B cell (primary cell): ENCODE data around the gene INHBE. TPM values are rescaled to one million over a fixed set of nuclear protein-coding genes. Genes with fewer than 3 reads are reported as not detected.

Experiments
- ATAC-seq: fragments of 200-7000 bp; cut with Tn5 transposase; one replicate; pipeline ENCODE4 v1.10.0; 2021; ENCODE audit warnings: low read depth, mild to moderate bottlenecking, moderate number of reproducible peaks, moderate library complexity
- CTCF ChIA-PET: fragments of 350-600 bp; sonication (Branson Sonifier 250); formaldehyde crosslinking; loops from one replicate; lab custom pipeline; 2021; ENCODE audit warnings: antibody characterized with exemption, inconsistent platforms; lab: Charles Lee
- POLR2A ChIA-PET: fragments of 350-600 bp; sonication (Branson Sonifier 250); formaldehyde crosslinking; loops from one replicate; lab custom pipeline; 2021; ENCODE audit warnings: antibody characterized with exemption; lab: Charles Lee
- DNase-seq: peaks from one replicate; pipeline ENCODE4 v3.0.0; 2013
- H2AFZ ChIP-seq: 2 replicates; pipeline ENCODE4 v1.6.1; 2012; ENCODE audit warnings: mild to moderate bottlenecking, low read depth, low read length; ENCODE audit not compliant: insufficient read depth, poor library complexity, severe bottlenecking
- H3K27ac ChIP-seq, 2 donors: 1 replicate in 1 of 2; 2 replicates in 1 of 2; pipeline ENCODE4 v1.5.1; 2012 to 2013; ENCODE audit warnings: low read length in 2 of 2, mild to moderate bottlenecking in 2 of 2, moderate library complexity in 1 of 2
- H3K27me3 ChIP-seq, 4 experiments: fragments of 200-600 bp in 1 of 4; sonication (generic) in 1 of 4; replicated peaks in 1 of 4; 1 replicate in 2 of 4; 2 replicates in 2 of 4; pipeline versions ENCODE4 v1.6.1 to v1.7.0; 2013 to 2016; ENCODE audit warnings: low read length in 3 of 4, mild to moderate bottlenecking in 2 of 4, mixed read lengths in 1 of 4, moderate library complexity in 1 of 4; ENCODE audit not compliant: insufficient read depth in 4 of 4, control insufficient read depth in 3 of 4; ENCODE audit errors: control extremely low read depth in 1 of 4
- H3K36me3 ChIP-seq, 2 experiments: replicated peaks in 1 of 2; 1 replicate in 1 of 2; 2 replicates in 1 of 2; pipeline versions ENCODE4 v1.6.1 to v1.7.1; 2013; ENCODE audit warnings: low read length in 1 of 2; ENCODE audit not compliant: insufficient read depth in 2 of 2, control insufficient read depth in 1 of 2; ENCODE audit errors: control extremely low read depth in 1 of 2, extremely low read depth in 1 of 2
- H3K4me1 ChIP-seq, 2 donors: fragments of 200-600 bp in 1 of 2; sonication (generic) in 1 of 2; 1 replicate in 1 of 2; 2 replicates in 1 of 2; pipeline versions ENCODE4 v1.5.1 to v1.6.1; 2013 to 2017; ENCODE audit warnings: low read length in 2 of 2; ENCODE audit not compliant: control insufficient read depth in 2 of 2, insufficient read depth in 2 of 2
- H3K4me2 ChIP-seq: replicated peaks from 2 replicates; pipeline ENCODE3; 2012; ENCODE audit warnings: mild to moderate bottlenecking, low read depth, low read length; ENCODE audit not compliant: poor library complexity, severe bottlenecking
- H3K4me3 ChIP-seq, 5 experiments: fragments of 200-600 bp in 1 of 5; sonication (generic) in 1 of 5; 1 replicate in 3 of 5; 2 replicates in 2 of 5; pipeline versions ENCODE4 v1.5.1 to v1.7.0; 2011 to 2016; ENCODE audit warnings: low read length in 4 of 5, mild to moderate bottlenecking in 4 of 5, low read depth in 2 of 5, control low read depth in 1 of 5, moderate library complexity in 1 of 5; ENCODE audit not compliant: insufficient read depth in 1 of 5; ENCODE audit errors: control extremely low read depth in 1 of 5, extremely low read depth in 1 of 5
- H3K79me2 ChIP-seq: fragments of 200-600 bp; sonication (generic); one replicate; pipeline ENCODE4 v1.6.0; 2016; ENCODE audit warnings: low read length; ENCODE audit not compliant: control insufficient read depth, insufficient read depth
- H3K9ac ChIP-seq: fragments of 200-600 bp; sonication (generic); 2 replicates; pipeline ENCODE4 v1.6.1; 2017; ENCODE audit warnings: mild to moderate bottlenecking, low read length, moderate library complexity
- H3K9me3 ChIP-seq, 3 donors: one replicate each; pipeline versions ENCODE4 v1.6.1 to v1.7.1; 2013; ENCODE audit warnings: low read length in 2 of 3; ENCODE audit not compliant: control insufficient read depth in 2 of 3, insufficient read depth in 1 of 3; ENCODE audit errors: control extremely low read depth in 1 of 3
- H4K20me1 ChIP-seq: 2 replicates; pipeline ENCODE4 v1.6.0; 2012; ENCODE audit warnings: mild to moderate bottlenecking, low read length; ENCODE audit not compliant: insufficient read depth, control insufficient read depth, poor library complexity, severe bottlenecking
- H3K27ac Mint-ChIP-seq: one replicate; pipeline ENCODE4 v1.8.0; 2021; ENCODE audit warnings: mixed read lengths
- H3K27me3 Mint-ChIP-seq: one replicate; pipeline ENCODE4 v1.8.0; 2021; ENCODE audit warnings: mixed read lengths
- H3K4me1 Mint-ChIP-seq: one replicate; pipeline ENCODE4 v1.8.0; 2021; ENCODE audit warnings: mixed read lengths
- H3K4me3 Mint-ChIP-seq: one replicate; pipeline ENCODE4 v1.8.0; 2021; ENCODE audit warnings: mixed read lengths
- H3K9me3 Mint-ChIP-seq: one replicate; pipeline ENCODE4 v1.8.0; 2022; ENCODE audit warnings: mixed read lengths; ENCODE audit not compliant: insufficient read depth
- EZH2 ChIP-seq: IDR thresholded peaks from 2 replicates; pipeline ENCODE4 v1.6.1; 2012; ENCODE audit warnings: borderline replicate concordance, low read depth, mild to moderate bottlenecking, moderate library complexity, low read length; ENCODE audit not compliant: insufficient read depth, poor library complexity, severe bottlenecking
- WGBS: methylation state at CpG from one replicate; pipeline ENCODE4 v1.1.5; 2013; ENCODE audit warnings: missing lambda C conversion rate; ENCODE audit not compliant: insufficient coverage; 5-methylcytosine and 5-hydroxymethylcytosine counted together
- intact Hi-C: fragments of 100-400 bp; cut with micrococcal nuclease; formaldehyde crosslinking; loops from one replicate; pipeline ENCODE4 v1.10.0; 2022
- polyA plus RNA-seq: library from polyadenylated mRNA; depleted of rRNA; stranded (reverse); fragments of >200 nt; gene quantifications from 2 replicates; pipeline ENCODE4 v1.2.3, GENCODE V29; 2012
- total RNA-seq, 2 donors: library from RNA; stranded (reverse); fragments of 120-200 nt in 1 of 2; gene quantifications; 1 replicate in 1 of 2; 2 replicates in 1 of 2; pipeline versions ENCODE4 v1.2.3 to v1.2.4, GENCODE V29; 2013 to 2022
- TF ChIP-seq, protein P1 (sequence below): fragments of 200-600 bp; IDR thresholded peaks from one replicate; pipeline ENCODE4 v1.8.0; 2022; ENCODE audit warnings: antibody characterized with exemption, mild to moderate bottlenecking

INHBE gene
- total and polyA plus RNA-seq, 2 donors (not counting 1 experiment from before 2014, with no cell fraction given) = not detected

- no peaks in the 10 kb centered on the region for H3K27me3 Mint-ChIP-seq
- Histone ChIP-seq H4K20me1 (peaks cover 11% of the 10 kb centered on the region), H3K4me1 (peaks cover 62 to 87% of the 10 kb centered on the region in 2 donors), H3K4me3 (peak overlapping the region; percentile 78 to 94 (median 85)), H3K9ac (peak overlapping the region; percentile 88), H3K79me2 (peaks cover 73% of the 10 kb centered on the region), H3K27me3 (no peaks in the 10 kb centered on the region), H3K36me3 (peaks cover 2 to 20% of the 10 kb centered on the region in 2 experiments), H3K9me3 (no peaks in the 10 kb centered on the region), H3K4me2 (peak overlapping the region; percentile 95), H3K27ac (peak overlapping the region; percentile 91 to 99), H2AFZ (peak overlapping the region; percentile 53)
- no peaks in the 10 kb centered on the region for H3K9me3 Mint-ChIP-seq
- 45% methylated on average over 7 of the region's 12 CpGs for WGBS
- H3K4me1 Mint-ChIP-seq = peaks cover 79% of the 10 kb centered on the region
- intact Hi-C loops = loop anchor here (2.0 to 5.0 kb wide), 2 partner anchors 45 to 144 kb away; partner anchors contain the start of gene MBD6
- ChIA-PET POLR2A (interaction anchor here (1.0 to 5.3 kb wide), 6 partner anchors 8 to 42 kb away, joined by 3 to 39 read pairs (median 8); partner anchors contain the start of gene DDIT3), CTCF (interaction anchor here (0.6 to 10.4 kb wide), 8 partner anchors 9 to 252 kb away, joined by 3 to 166 read pairs (median 6); partner anchors contain the start of genes DDIT3, GLI1 and MARS1)
- peak overlapping the region; percentile 98 for H3K27ac Mint-ChIP-seq
- peak overlapping the region; percentile 99 for H3K4me3 Mint-ChIP-seq
- TF ChIP-seq EZH2 = no peak
- TF ChIP-seq, protein P1, sequence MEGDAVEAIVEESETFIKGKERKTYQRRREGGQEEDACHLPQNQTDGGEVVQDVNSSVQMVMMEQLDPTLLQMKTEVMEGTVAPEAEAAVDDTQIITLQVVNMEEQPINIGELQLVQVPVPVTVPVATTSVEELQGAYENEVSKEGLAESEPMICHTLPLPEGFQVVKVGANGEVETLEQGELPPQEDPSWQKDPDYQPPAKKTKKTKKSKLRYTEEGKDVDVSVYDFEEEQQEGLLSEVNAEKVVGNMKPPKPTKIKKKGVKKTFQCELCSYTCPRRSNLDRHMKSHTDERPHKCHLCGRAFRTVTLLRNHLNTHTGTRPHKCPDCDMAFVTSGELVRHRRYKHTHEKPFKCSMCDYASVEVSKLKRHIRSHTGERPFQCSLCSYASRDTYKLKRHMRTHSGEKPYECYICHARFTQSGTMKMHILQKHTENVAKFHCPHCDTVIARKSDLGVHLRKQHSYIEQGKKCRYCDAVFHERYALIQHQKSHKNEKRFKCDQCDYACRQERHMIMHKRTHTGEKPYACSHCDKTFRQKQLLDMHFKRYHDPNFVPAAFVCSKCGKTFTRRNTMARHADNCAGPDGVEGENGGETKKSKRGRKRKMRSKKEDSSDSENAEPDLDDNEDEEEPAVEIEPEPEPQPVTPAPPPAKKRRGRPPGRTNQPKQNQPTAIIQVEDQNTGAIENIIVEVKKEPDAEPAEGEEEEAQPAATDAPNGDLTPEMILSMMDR = no peak
- ATAC-seq (peak; percentile 50), DNase-seq (peak; percentile 72)
Measured at GRCh38 chr12:57477710-57478681, 22.9 kb downstream of the INHBE start.
